ENCODE data around the gene SDHAF3. TPM values are rescaled to one million over a fixed set of nuclear protein-coding genes. Genes with fewer than 3 reads are reported as not detected.
"Not testable (repeated sequence)": the region's sequence is repeated elsewhere in the genome, so short reads cannot be mapped to it uniquely, and the experiment has no call there.

Gene SDHAF3
- total and polyA plus RNA-seq, 10 donors, result 5.1 to 18.7 (median 12.0) TPM

- WGBS, 5 donors, result 95 to 97% (median 96%) methylated on average over 8 of the region's 8 CpGs
- Histone ChIP-seq H3K9me3 (peaks cover 5 to 49% (median 45%) of the 10 kb centered on the region in 8 donors), H3K27ac (no peak overlapping the region), H3K27me3 (replicated peaks in 1 of 7) (no peaks in the 10 kb centered on the region), H3K36me3 (peaks cover 0 to 45% (median 2%) of the 10 kb centered on the region in 6 donors), H3K4me1 (no peaks in the 10 kb centered on the region), H3K4me3 (no peak overlapping the region)
- DNase-seq, result no peak
- intact Hi-C loops (cut with DNase I; ENCODE audit: low total_unique reads), result no loop called here
- no peak for TF ChIP-seq POLR2AphosphoS5 (IDR thresholded peaks at IDR 0.05)
- TF ChIP-seq POLR2A (IDR thresholded peaks at IDR 0.05), result no peak
- no peak for TF ChIP-seq CTCF (IDR thresholded peaks at IDR 0.05 in 8 of 11, conservative IDR thresholded peaks at IDR 0.05 in 3 of 11)
These were observed 21.3 kb downstream of the SDHAF3 start for GRCh38 chr7:97138830-97139229.

- intact Hi-C loops (cut with DNase I; ENCODE audit: low total_unique reads), result no loop called here
- H3K36me3 ChIP-seq, result peaks cover 0 to 26% (median 0%) of the 10 kb centered on the region in 6 donors
- no peak overlapping the region for H3K4me3 ChIP-seq
- no peak overlapping the region for H3K27ac ChIP-seq
- peaks cover 5 to 26% (median 24%) of the 10 kb centered on the region in 8 donors for H3K9me3 ChIP-seq
- H3K4me1 ChIP-seq, result peaks cover 0 to 4% (median 0%) of the 10 kb centered on the region in 6 donors
- no peak for TF ChIP-seq POLR2A (IDR thresholded peaks at IDR 0.05)
- TF ChIP-seq CTCF (IDR thresholded peaks at IDR 0.05 in 8 of 11, conservative IDR thresholded peaks at IDR 0.05 in 3 of 11), result peak in 9 of 11 experiments; percentile 13 to 56 (median 37)
- no peak for TF ChIP-seq POLR2AphosphoS5 (IDR thresholded peaks at IDR 0.05)
- WGBS, 5 donors, result 72 to 85% (median 82%) methylated on average over 1 of the region's 1 CpG
- no peaks in the 10 kb centered on the region for H3K27me3 ChIP-seq (replicated peaks in 1 of 7)
- no peak for DNase-seq
These were observed 27.6 kb downstream of the SDHAF3 start for GRCh38 chr7:97145068-97145467.

GRCh38 chr7:97149843-97150242 is 32.3 kb downstream of the SDHAF3 start:
- intact Hi-C loops (cut with DNase I; ENCODE audit: low total_unique reads), result no loop called here
- peaks cover 0 to 4% (median 0%) of the 10 kb centered on the region in 6 donors for H3K4me1 ChIP-seq
- no peaks in the 10 kb centered on the region for H3K27me3 ChIP-seq (replicated peaks in 1 of 7)
- TF ChIP-seq CTCF (IDR thresholded peaks at IDR 0.05 in 8 of 11, conservative IDR thresholded peaks at IDR 0.05 in 3 of 11) (no peak), POLR2AphosphoS5 (IDR thresholded peaks at IDR 0.05) (no peak), POLR2A (IDR thresholded peaks at IDR 0.05) (no peak)
- H3K27ac ChIP-seq, result no peak overlapping the region
- H3K4me3 ChIP-seq, result no peak overlapping the region
- WGBS, 5 donors, result 97 to 100% (median 98%) methylated on average over 1 of the region's 1 CpG
- no peak for DNase-seq
- peaks cover 0 to 21% (median 0%) of the 10 kb centered on the region in 6 donors for H3K36me3 ChIP-seq
- H3K9me3 ChIP-seq, result no peaks in the 10 kb centered on the region

GRCh38 chr7:97155897-97156418 is 38.5 kb downstream of the SDHAF3 start:
- H3K4me1 ChIP-seq, result no peaks in the 10 kb centered on the region
- intact Hi-C loops (cut with DNase I; ENCODE audit: low total_unique reads), result no loop called here
- H3K36me3 ChIP-seq, result peaks cover 0 to 27% (median 0%) of the 10 kb centered on the region in 6 donors
- no peak overlapping the region for H3K4me3 ChIP-seq
- H3K27ac ChIP-seq, result no peak overlapping the region
- H3K27me3 ChIP-seq (replicated peaks in 1 of 7), result no peaks in the 10 kb centered on the region
- no peak for DNase-seq
- peaks cover 0 to 20% (median 17%) of the 10 kb centered on the region in 8 donors for H3K9me3 ChIP-seq
- 95 to 99% (median 96%) methylated on average over 2 of the region's 2 CpGs for WGBS, 5 donors
- TF ChIP-seq POLR2AphosphoS5 (IDR thresholded peaks at IDR 0.05) (no peak), POLR2A (IDR thresholded peaks at IDR 0.05) (no peak), CTCF (IDR thresholded peaks at IDR 0.05 in 8 of 11, conservative IDR thresholded peaks at IDR 0.05 in 3 of 11) (no peak)

GRCh38 chr7:97159984-97160383 is 42.5 kb downstream of the SDHAF3 start:
- H3K27me3 ChIP-seq (replicated peaks in 1 of 7); H3K27ac ChIP-seq; H3K4me1 ChIP-seq; intact Hi-C loops (cut with DNase I; ENCODE audit: low total_unique reads); DNase-seq; H3K4me3 ChIP-seq: not testable (repeated sequence)
- Histone ChIP-seq H3K9me3 (peaks cover 0 to 23% (median 17%) of the 10 kb centered on the region in 8 donors), H3K36me3 (peaks cover 0 to 35% (median 0%) of the 10 kb centered on the region in 6 donors)
- WGBS, 5 donors, result 95 to 99% (median 98%) methylated on average over 16 to 26 of the region's 26 CpGs

GRCh38 chr7:97161609-97162008 is 44.1 kb downstream of the SDHAF3 start:
- H3K27me3 ChIP-seq (replicated peaks in 1 of 7); intact Hi-C loops (cut with DNase I; ENCODE audit: low total_unique reads); H3K27ac ChIP-seq; DNase-seq; H3K4me1 ChIP-seq; H3K4me3 ChIP-seq: not testable (repeated sequence)
- WGBS, 5 donors, result 92 to 100% (median 94%) methylated on average over 1 of the region's 1 CpG
- peaks cover 0 to 35% (median 0%) of the 10 kb centered on the region in 6 donors for H3K36me3 ChIP-seq
- H3K9me3 ChIP-seq, result peaks cover 0 to 23% (median 17%) of the 10 kb centered on the region in 8 donors
